Stimulated activated CD4-positive, alpha-beta T cell treated with anti-CD3 and anti-CD28 coated beads, Interleukin-4, amount 100 ng/mL, for 48 hours (primary cell): ENCODE measurements around the gene FOSL1.

ENCODE experiments used
- DNase-seq, 2 donors: peaks; one replicate each; pipeline ENCODE4 v3.0.0-alpha.2; 2020; ENCODE audit warnings: low read depth in 2 of 2

Gene FOSL1

DNA sequence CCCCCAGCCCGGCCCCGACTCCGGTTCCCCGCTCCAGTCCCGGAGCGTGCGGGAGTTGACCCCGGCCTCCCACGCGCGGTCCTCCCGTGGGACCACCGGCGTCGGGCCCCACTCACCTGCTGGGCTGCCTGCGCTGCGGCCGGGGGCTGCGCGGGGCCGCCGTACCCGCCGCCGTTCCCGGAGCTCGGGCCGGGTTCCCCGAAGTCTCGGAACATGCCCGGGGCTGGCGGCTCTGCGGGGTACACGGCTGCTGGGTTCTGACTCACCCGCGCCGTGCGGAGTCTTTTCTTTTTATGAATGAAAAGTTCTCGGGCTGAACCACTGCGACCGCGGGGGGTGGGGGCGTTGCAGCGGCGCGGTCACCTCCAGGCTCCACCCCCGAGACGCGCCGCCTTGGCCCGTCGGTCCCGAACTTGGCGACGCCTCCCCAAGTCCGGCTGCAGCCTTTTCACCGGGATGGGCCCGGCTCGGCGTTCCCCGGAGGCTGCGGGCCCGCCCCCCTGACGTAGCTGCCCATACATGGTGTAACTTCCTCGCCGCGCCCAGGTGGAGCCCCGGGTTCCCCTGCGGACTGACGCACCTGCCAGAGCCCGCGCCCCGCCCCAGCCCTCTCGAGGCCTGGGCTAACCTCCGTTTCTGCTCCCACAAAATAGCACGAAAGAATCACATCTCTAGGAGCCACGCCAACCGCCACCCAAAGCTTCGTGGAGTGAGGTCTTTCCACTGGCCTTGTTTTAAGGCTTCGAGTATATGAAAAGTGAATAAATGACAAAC lies at the start of gene FOSL1:
TSS of gene FOSL1 (minus strand) at position 264 of the 774 bp plus-strand sequence. CDS start at position 215, 49 bp downstream.
- DNase-seq: peak; percentile 94

DNA sequence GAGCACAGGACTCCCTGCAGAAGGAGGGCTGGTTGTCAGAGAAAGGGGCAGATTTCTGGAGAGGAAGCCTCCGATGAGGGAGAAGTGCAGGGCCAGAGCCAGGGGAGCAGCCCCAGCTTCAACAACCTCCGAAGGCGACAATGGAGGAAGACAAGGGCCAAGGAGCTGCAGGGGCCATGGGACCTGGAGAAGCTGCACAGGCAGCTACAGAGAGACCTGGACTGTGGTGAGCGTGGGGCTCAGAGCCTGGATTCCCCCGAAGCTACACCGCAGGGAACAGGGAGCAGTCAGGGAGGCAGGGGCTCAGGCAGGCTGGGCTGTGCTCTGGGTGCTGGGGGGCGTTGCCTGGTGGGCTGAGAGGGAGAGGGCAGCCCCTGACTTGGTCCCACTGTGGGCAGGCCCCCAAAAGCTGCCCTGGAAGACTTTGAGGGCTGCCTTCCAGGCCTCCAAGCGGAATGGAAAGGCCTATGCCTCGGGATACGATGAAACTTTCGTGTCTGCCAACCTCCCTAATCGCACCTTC lies 47.5 kb upstream of the FOSL1 start:
- DNase-seq: no peak

DNA sequence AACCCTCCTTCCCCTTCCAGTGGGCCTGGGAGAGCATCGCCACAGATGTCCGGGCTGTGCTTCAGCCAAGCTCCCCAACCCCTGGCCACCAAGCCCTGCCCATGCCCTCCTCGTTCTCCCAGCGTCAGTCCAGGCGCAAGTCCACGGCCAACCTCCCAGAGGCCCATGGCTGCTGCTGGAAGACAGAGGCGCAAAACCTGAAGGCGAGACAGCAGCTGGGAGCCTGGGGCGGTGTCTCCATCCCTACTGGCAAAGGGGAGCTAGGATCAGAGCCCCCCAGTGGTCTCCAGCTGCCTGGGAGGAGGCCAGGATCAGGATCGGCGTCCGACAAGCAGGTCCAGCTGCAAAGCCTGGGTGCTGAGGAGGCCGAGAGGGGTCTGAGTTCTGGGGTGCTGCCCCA lies 46.9 kb upstream of the FOSL1 start:
- DNase-seq: no peak

DNA sequence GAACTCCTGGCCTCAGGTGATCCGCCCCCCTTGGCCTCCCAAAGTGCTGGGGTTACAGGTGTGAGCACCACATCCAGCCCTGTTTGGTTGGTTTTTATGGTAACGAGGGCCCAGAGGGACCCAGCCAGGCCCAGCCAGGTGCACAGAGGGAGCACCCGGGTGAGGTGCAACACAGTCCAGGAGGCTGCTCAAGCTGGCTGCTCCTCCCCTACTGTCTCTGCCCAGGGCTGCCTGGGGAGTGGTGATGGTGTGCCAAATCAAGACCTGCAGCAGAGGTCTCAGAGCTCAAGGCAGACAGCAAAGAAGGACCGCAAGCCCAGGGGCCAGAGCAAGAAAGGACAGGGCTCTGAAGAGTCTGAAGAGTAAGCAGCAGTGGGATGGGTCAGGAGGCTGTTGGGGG lies 46.5 kb upstream of the FOSL1 start:
- DNase-seq: no peak

DNA sequence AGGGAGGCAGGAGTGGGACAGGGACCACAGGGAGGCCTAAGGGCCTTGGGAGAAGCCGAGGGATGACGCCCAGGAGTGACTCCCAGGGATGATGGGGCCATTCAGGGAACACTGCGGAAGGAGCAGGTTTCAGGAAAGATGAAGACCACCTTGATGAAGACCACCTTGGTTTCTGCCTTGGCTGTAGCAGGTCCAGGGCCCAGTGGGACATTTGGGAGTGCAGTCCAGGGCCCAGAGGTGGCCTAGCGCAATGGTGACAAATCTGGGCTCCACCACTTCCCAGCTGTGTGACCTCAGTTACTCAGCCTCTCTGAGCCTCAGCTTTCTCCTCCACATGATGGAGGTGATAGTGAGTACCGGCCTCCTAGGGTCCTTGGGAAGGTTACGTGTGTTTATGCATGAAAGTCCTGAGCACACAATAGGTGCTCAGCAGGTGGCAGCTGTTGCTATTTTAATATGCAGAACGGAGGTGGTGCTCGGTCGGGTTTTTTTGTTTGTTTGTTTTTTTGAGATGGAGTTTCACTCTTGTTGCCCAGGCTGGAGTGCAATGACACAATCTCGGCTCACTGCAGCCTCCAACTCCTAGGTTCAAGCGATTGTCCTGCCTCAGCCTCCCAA lies 45.9 kb upstream of the FOSL1 start:
- no peak for DNase-seq

DNA sequence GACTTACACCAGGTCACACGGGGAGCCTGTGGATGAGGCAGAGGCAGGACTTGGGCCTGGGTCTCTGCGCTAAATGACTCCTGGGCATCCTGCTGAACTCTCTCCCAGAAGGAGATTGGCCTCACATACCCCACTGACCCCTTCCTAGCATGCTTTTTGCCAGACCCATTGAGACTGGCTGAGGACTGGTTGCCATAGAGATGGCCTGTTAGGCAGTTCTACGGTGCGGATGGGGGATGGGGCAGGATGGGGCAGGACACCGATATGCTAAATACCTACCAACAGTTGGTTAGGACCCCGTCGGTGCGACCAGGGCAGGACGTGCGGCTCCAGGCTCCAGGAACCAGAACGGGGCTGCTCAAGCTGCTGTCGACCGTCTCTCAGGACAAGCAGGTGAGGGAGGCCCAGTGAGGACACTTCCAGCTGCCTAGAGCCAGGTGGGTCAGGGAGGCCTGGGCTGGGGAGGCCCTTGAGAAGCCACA lies 45.3 kb upstream of the FOSL1 start, which contains the start of gene TSGA10IP:
TSS of gene TSGA10IP (plus strand) at position 51 of the 482 bp plus-strand sequence. CDS start at position 247, 196 bp downstream.
- DNase-seq: no peak

DNA sequence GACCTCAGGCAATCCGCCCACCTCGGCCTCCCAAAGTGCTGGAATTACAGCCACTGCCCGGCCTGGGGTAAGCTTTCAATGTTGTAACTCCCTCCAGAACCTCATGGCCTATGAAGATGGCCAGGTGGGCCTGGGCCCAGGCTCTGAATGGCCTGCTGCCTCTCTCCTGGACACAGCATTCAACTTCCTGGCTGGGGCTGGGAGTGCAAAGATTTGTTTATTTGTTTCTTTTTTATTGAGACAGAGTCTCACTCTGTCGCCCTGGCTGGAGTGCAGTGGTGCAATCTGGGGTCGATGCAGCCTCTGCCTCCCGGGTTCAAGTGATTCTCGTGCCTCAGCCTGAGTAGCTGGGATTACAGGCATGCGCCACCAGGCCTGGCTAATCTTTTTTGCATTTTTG lies 44.6 kb upstream of the FOSL1 start:
- no peak for DNase-seq

DNA sequence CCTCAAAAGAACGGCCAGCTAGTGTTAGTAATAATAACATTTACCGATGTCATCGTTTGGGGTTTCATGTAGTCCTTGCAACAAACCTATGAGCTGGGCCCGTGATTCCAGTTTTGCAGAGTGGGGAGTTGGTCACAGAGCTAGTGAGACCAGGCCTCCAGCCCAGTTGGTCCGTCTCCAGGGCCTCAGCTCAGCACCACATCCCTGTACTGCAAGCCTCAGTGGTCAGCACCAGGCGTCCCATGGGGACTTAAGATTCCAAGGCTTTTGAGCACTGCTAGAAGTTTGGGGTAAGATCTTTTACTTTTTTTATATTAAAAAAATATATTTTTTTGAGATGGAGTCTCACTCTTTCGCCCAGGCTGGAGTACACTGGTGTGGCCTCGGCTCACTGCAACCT lies 44.0 kb upstream of the FOSL1 start:
- no peak for DNase-seq

DNA sequence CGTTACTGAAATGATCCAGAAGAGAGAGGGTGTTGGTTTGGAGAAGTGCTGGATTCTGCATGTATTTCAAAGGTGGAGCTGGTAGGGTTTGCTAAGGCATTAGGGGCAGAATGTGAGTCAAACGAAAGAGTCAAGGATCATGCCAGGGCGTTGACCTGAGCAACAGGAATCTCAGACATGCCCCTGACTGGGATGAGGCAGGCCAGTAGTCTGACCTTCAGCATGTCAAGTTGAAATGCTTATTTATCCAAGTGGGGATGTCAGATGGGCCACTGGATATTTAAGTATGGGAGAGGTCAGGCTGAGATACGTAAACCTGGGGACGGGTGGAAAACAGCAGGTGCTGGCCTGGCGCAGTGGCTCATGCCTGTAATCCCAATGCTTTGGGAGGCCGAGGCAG lies 42.3 kb upstream of the FOSL1 start:
- no peak for DNase-seq

DNA sequence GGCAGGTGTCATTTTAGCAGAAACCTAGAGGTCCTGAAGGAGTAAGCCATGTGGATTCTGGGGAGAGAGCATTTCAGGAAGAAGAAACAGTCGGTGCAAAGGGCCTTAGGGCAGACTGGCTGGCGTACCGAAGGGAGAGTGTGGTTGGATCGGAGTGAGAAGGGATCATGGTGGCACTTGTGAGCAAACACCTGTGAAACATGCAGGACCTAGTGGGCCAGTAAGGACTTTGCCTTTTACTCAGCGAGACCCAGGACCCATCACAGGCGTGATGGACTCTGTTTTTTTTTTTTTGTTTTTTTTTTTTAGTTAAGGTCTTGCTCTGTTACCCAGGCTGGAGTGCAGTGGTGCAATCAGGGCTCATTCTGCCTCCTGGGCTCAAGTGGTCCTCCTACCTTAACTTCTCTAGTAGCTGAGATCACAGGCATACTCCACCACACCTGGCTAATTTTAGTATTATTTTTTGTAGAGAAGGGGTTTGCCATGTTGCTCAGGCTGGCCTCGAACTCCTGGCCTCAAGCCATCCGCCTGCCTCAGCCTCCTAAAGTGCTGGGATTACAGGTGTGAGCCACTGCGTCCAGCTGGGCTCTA lies 41.6 kb upstream of the FOSL1 start:
- DNase-seq: no peak

DNA sequence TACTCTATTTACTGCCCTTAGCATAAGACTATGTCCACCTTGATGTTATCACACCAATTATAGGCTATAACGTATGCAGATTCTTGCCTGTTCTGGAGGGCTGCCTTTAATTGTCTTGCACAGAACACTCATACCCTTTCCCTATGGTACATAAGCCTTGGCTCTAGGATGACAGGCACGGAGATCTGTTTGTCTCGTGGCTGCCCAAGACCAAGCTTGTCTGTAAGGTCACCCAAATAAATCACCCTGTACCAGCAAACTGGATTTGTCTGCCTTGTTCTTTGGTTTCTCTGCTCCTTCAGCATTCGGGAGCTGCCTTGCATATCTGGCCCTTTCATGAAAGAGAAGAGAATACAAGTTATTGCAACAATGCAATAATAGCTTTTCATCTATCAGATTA lies 37.6 kb upstream of the FOSL1 start:
- no peak for DNase-seq

DNA sequence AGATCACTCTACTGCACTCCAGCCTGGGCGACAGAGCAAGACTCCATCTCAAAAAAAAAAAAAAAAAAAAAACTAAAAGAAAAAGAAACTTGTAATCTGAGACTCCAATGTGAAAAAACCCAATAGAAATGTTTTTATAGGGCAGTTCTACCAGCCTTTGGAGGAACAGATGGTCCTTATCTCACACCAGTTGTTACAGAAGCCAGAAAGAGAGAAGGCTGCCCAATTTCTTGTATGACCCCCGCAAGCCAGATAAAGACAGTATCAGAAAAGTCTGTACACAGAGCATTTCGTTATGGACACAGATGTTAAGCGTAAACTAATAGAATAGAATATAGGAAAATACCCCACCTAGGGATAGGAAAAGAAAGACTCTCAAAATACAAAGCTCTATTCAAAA lies 33.8 kb upstream of the FOSL1 start:
- DNase-seq: no peak

DNA sequence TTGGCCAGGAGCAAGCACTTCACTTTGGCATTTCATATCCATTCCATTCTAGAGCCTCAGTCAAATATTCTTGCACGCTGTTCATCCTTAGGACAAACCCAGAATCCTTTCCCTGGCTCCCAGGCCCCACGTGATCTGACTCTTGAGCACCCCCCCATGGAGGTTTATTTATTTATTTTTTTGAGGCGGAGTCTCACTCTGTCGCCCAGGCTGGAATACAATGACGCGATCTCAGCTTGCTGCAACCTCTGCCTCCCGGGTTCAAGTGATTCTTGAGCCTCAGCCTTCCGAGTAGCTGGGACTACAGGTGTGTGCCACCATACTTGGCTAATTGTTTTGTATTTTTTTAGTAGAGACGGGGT lies 32.4 kb upstream of the FOSL1 start:
- no peak for DNase-seq

DNA sequence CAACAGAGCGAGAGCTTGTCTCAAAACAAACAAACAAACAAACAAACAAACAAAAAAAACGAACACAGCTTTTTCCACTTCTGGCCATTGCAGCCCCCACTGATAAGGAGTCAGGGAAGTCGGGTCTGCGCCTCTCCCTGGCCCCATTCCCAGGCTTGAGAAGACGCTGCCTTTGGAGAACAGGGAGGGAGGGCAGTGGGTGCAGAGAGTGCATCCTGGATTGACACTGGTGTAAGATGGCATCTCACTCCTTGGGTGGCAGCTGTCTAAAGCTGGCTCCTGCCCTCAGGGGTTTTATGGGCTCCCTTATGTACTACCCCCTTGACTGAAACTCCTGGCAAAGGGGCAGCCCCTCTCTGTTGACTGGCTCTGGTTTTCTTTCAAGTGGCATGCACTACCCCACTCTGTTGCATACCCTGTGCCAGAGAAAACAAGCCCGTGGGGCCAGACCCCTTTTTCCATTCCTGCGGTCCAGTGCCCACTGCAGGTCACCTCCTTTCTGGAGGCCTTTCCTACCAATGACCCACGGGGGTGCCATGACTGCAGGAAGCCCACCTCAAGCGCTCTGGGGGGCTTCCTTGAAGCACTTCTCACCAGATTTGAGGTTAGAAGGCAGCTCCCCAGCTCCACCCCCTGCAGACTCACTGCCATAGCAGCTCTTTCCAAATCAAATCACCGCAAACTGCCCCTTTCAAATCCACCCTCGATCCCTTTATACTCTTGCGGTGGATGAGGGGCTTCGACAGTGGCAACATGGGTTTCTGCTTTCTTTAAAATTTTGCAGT lies 31.8 kb upstream of the FOSL1 start:
- no peak for DNase-seq

DNA sequence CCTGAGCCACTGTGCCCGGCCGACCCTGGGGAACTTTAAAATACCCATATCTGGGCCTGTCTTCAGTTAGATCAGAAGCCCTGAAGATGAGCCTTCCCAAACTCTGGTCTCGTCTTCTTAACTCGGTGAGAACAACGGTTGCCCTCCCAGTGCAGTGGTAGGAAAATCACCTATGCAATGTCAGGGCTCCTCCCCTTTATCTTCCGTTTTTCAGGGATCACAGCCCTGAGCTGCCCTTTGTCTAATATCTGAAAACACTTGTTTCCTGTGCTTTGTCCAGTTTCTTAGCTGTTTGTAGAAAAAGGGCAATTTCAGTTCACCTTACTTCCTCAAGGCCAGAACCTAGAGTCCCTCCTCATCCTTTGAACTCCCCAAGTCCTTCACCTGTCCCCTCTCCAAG lies 28.5 kb upstream of the FOSL1 start:
- DNase-seq: no peak

DNA sequence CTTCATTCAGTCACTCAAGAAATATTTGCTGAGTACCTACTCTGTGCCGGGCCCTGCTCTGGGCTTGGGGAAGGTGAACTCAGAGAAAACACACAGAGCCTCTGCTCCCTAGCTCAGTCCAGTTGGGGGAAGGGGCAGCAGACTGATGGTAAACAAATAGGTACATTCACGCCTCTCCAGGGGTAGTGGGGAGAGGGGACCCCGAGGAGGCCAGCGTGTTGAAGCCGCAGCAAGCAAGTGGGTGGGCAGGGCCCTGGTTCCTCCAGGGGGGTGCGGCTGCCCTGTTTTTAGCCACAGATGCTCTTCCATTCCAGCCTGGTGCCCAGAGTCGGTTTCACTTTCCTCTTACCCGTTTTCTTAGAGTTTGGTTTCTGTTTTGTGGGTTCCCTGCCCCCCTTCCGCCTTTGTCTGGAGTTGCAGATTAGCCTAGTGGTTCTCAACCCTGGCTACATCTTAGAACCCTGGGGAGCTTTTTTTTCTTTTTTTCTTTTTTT lies 27.8 kb upstream of the FOSL1 start:
- DNase-seq: peak; percentile 59 to 63

DNA sequence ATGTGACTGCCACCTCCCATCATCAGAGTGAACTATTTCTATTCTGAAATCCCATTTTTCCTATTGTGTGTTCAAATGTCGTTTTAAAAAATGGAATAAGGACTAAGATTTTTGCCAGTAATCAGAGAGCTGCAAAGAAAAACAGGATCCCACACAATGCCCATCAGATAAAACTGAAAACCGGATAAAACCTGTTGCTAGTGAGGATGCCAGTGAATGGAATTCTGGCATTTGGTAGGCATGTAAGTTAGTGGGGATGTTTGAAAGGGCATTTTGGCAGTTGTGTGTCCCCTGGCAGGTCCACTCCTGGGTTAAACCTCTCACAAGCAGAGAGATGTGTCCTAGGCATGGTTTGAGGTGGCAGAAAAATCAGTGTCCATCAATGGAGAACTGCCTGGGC lies 25.2 kb upstream of the FOSL1 start:
- DNase-seq: no peak

DNA sequence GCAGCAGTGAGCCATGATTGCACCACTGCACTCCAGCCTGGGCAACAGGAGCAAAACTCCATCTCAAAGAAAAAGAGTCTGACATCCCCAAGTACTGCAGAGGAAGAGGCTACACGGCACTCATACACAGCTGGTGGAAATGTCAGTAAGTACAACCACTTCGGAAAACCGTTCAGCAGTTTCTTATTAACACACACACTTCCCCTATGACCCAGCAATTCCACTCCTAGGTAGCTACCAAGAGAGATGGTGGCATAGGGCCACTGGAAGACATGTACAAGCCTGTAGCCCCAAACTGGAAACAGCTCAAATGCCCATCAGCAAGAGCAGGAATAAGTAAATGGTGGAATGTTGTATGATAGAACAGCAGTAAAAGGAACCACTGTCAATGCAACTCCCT lies 22.4 kb upstream of the FOSL1 start:
- DNase-seq: no peak

DNA sequence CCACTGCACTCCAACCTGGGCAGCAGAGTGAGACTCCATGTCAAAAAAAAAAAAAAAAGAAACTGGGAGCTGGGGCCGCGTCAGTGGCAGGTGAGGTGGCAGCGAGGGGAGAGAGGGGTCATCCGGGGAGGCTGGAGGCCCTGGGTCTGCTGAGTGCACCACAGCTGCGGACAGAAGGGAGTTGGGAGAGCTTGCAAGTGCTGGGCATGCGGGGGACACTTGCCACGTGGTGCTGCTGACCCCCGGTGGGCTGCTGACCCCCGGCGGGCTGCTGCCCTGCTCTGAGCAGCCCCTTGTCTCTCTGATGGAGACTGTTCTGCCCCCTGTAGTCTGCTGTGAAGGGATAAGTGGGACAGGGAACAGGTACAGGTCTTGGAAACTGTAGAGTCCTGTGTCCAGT lies 21.7 kb upstream of the FOSL1 start:
- no peak for DNase-seq

DNA sequence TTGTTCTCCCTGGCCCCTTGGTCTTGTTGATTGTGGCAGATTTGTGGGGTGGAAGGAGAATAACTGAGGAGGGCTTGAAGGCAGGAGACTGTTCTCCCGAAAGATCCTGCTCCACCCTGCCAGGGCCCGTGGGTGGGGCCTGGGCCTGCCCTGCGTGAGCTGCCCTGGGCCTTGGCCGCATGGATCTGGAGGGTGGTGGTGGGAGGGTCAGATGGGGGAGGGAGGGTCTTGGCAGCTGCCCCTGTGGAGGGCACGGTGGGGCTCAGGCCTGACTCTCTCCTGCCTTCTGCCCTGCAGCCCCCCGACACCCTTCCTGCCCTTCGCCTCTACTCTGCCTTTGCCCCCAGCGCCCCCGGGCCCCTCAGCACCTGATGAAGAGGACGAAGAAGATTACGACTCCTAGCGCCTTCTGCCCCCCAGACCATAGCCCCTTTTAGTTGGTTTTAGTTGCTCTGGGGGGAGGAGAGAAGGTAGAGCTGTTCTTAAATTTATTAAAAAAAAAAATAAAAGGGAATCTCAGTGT lies 20.9 kb upstream of the FOSL1 start:
- DNase-seq: no peak

DNA sequence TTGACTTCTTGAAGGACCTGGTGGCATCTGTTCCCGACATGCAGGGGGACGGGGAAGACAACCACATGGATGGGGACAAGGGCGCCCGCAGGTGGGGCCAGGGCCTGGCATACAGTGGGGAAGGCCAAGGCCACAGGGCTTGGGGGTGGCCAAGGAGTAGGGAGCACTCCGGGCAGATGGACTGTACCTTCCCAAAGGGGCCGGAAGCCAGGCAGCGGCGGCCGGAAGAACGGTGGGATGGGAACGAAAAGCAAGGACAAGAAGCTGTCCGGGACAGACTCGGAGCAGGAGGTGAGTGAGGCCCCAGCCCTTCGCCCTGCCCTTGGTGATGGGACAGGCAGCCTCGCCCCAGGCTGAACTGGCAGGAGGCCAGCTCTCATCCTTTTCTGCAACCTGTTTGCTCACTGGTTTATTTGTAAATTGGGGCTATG lies 20.2 kb upstream of the FOSL1 start:
- DNase-seq: no peak
